ENCODE measurements around the gene SELENOT.

DNA sequence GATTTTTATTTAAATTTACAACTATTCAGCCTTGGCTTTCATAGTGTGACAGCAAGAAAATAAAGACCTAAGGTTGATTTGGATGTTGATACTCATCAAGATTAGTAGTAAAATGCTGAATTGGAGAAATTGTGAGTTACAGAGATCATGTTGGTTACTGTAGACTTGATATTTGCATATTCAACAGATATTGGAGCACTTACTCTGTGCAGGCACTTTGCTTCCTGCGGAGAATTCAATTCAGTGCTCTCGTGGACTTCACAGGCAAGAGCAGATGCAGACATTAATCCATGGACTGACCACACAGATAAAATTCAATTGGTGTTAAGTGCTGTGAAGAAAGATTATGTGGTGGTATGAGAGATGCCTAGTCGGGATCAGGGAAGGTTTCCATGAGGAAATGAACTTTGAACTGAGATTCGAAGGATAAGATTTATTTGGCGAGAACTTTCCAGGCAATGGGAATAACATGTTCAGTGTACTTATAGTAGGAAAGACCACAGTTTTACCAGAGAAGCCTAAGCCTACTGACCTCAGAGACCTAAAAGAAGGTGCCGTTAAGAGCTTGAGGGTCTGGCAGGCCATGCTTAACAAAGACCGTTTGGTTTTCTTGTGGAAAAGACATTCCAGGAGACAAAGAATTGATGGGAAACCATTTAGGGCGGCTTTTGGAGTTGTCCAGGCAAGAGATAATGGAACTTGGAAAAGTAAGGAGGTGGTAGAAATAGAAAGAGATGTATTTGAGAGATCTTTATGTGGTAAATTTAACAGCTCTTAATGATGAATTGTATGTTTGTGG is 4.3 kb downstream of the SELENOT start:
- TF ChIP-seq, protein P1, sequence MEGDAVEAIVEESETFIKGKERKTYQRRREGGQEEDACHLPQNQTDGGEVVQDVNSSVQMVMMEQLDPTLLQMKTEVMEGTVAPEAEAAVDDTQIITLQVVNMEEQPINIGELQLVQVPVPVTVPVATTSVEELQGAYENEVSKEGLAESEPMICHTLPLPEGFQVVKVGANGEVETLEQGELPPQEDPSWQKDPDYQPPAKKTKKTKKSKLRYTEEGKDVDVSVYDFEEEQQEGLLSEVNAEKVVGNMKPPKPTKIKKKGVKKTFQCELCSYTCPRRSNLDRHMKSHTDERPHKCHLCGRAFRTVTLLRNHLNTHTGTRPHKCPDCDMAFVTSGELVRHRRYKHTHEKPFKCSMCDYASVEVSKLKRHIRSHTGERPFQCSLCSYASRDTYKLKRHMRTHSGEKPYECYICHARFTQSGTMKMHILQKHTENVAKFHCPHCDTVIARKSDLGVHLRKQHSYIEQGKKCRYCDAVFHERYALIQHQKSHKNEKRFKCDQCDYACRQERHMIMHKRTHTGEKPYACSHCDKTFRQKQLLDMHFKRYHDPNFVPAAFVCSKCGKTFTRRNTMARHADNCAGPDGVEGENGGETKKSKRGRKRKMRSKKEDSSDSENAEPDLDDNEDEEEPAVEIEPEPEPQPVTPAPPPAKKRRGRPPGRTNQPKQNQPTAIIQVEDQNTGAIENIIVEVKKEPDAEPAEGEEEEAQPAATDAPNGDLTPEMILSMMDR (IDR thresholded peaks at IDR 0.05): no peak
- TF ChIP-seq POLR2A (IDR thresholded peaks at IDR 0.05): no peak
